Nephron progenitor cell (in vitro differentiated cells): ENCODE results near the gene STK33.

Experiments used
- DNase-seq: peaks from one replicate; pipeline ENCODE4 v3.0.0; 2021
- H3K27ac Mint-ChIP-seq: 2 replicates; pipeline ENCODE4 v1.8.0; 2021; ENCODE audit warnings: mild to moderate bottlenecking, moderate library complexity, mixed read lengths
- H3K27me3 Mint-ChIP-seq: 2 replicates; pipeline ENCODE4 v1.8.0; 2021; ENCODE audit warnings: mild to moderate bottlenecking, low read depth, mixed read lengths; ENCODE audit not compliant: poor library complexity
- H3K36me3 Mint-ChIP-seq: 2 replicates; pipeline ENCODE4 v1.8.0; 2021; ENCODE audit warnings: low read depth, mixed read lengths
- H3K4me1 Mint-ChIP-seq: 2 replicates; pipeline ENCODE4 v1.8.0; 2021; ENCODE audit warnings: mixed read lengths
- H3K4me3 Mint-ChIP-seq: 2 replicates; pipeline ENCODE4 v1.8.0; 2021; ENCODE audit warnings: mild to moderate bottlenecking, moderate library complexity, mixed read lengths
- H3K9me3 Mint-ChIP-seq: 2 replicates; pipeline ENCODE4 v1.8.0; 2021; ENCODE audit warnings: mild to moderate bottlenecking, moderate library complexity, mixed read lengths
- CTCF ChIP-seq: fragments of 200-600 bp; sonication (generic); IDR thresholded peaks from 2 replicates; pipeline ENCODE4 v1.5.0; 2021; ENCODE audit warnings: antibody characterized with exemption

The STK33 gene

GRCh38 chr11:8429483-8429882 is 164.5 kb downstream of the STK33 start:
- Mint-ChIP-seq H3K36me3 (peaks cover 55% of the 10 kb centered on the region), H3K4me3 (no peak overlapping the region), H3K27me3 (no peaks in the 10 kb centered on the region), H3K27ac (no peak overlapping the region), H3K4me1 (no peaks in the 10 kb centered on the region), H3K9me3 (peaks cover 17% of the 10 kb centered on the region)
- no peak for DNase-seq
- no peak for TF ChIP-seq CTCF

GRCh38 chr11:8426076-8426475 is 168.0 kb downstream of the STK33 start:
- H3K36me3 Mint-ChIP-seq, result peaks cover 51% of the 10 kb centered on the region
- H3K27me3 Mint-ChIP-seq, result no peaks in the 10 kb centered on the region
- DNase-seq, result no peak
- H3K9me3 Mint-ChIP-seq, result peaks cover 31% of the 10 kb centered on the region
- H3K27ac Mint-ChIP-seq, result no peak overlapping the region
- no peaks in the 10 kb centered on the region for H3K4me1 Mint-ChIP-seq
- TF ChIP-seq CTCF, result no peak
- H3K4me3 Mint-ChIP-seq, result no peak overlapping the region

- TF ChIP-seq CTCF, result no peak
- no peaks in the 10 kb centered on the region for H3K4me1 Mint-ChIP-seq
- DNase-seq, result no peak
Measured at GRCh38 chr11:8415195-8415594, 178.8 kb downstream of the STK33 start.

GRCh38 chr11:8408151-8408941 is 185.7 kb downstream of the STK33 start:
- peaks cover 8% of the 10 kb centered on the region for H3K36me3 Mint-ChIP-seq
- no peak overlapping the region for H3K4me3 Mint-ChIP-seq
- peaks cover 13% of the 10 kb centered on the region for H3K9me3 Mint-ChIP-seq
- no peak for TF ChIP-seq CTCF
- peak overlapping the region; percentile 84 for H3K27ac Mint-ChIP-seq
- no peaks in the 10 kb centered on the region for H3K27me3 Mint-ChIP-seq
- DNase-seq, result no peak
- peaks cover 14% of the 10 kb centered on the region for H3K4me1 Mint-ChIP-seq

More at GRCh38 chr11:8415195-8415594, 178.8 kb downstream of the STK33 start:
- H3K9me3 Mint-ChIP-seq, result peaks cover 4% of the 10 kb centered on the region
- no peak overlapping the region for H3K27ac Mint-ChIP-seq
- H3K4me3 Mint-ChIP-seq, result no peak overlapping the region
- H3K36me3 Mint-ChIP-seq, result peaks cover 15% of the 10 kb centered on the region
- H3K27me3 Mint-ChIP-seq, result peaks cover 3% of the 10 kb centered on the region

GRCh38 chr11:8403310-8403709 is 190.7 kb downstream of the STK33 start:
- no peaks in the 10 kb centered on the region for H3K27me3 Mint-ChIP-seq
- H3K9me3 Mint-ChIP-seq, result peaks cover 33% of the 10 kb centered on the region
- H3K36me3 Mint-ChIP-seq, result peaks cover 27% of the 10 kb centered on the region
- H3K4me3 Mint-ChIP-seq, result no peak overlapping the region
- no peak overlapping the region for H3K27ac Mint-ChIP-seq
- DNase-seq, result no peak
- no peak for TF ChIP-seq CTCF
- H3K4me1 Mint-ChIP-seq, result peaks cover 4% of the 10 kb centered on the region

- TF ChIP-seq CTCF, result no peak
Measured at GRCh38 chr11:8392886-8393285, 201.1 kb downstream of the STK33 start.

More at GRCh38 chr11:8392886-8393285, 201.1 kb downstream of the STK33 start:
- peaks cover 9% of the 10 kb centered on the region for H3K27me3 Mint-ChIP-seq
- peaks cover 28% of the 10 kb centered on the region for H3K9me3 Mint-ChIP-seq
- no peak for DNase-seq
- H3K4me1 Mint-ChIP-seq, result peaks cover 19% of the 10 kb centered on the region
- H3K4me3 Mint-ChIP-seq, result no peak overlapping the region
- H3K27ac Mint-ChIP-seq, result peak overlapping the region; percentile 72
- peaks cover 35% of the 10 kb centered on the region for H3K36me3 Mint-ChIP-seq
